K562 (cell line): ENCODE measurements around the gene PREX1. TPM values are rescaled to one million over a fixed set of nuclear protein-coding genes. Genes with fewer than 3 reads are reported as not detected.

ENCODE experiments used
- ATAC-seq: fragments of 200-7000 bp; cut with Tn5 transposase; 3 replicates; pipeline ENCODE4 v1.9.1; 2020; ENCODE audit warnings: moderate library complexity
- BruUV-seq: library from RNA; stranded (reverse); fragments of 400-500 nt; replicated peaks from 2 replicates; lab custom pipeline; 2021; lab: Mats Ljungman, UMichigan
- CTCF ChIA-PET: fragments of 300-600 bp; formaldehyde crosslinking; extraction: SDS; loops from one replicate; lab custom pipeline; 2021; ENCODE audit warnings: low intra/inter-chr PET ratio; lab: Yijun Ruan, JAX
- POLR2A ChIA-PET: fragments of 300-600, 350-650 bp; sonication (Branson Sonifier 250); formaldehyde crosslinking; extraction: SDS; loops from one replicate; lab custom pipeline; 2021; ENCODE audit warnings: antibody characterized with exemption, inconsistent platforms; lab: Yijun Ruan, JAX
- DNase-seq, 4 experiments: peaks; one replicate each; pipeline versions ENCODE4 v3.0.0 to v3.0.0-alpha.2; 2011 to 2018; ENCODE audit warnings: low spot score in 3 of 4, mixed read lengths in 3 of 4; ENCODE audit errors: extremely low read depth in 1 of 4
- FAIRE-seq: peaks from 2 replicates; lab custom pipeline; 2011; peaks lifted over from hg19 to GRCh38; lab: Jason Lieb, UNC
- H2AFZ ChIP-seq: 2 replicates; pipeline ENCODE4 v1.6.0; 2011; ENCODE audit warnings: low read depth, low read length, control low read depth, inconsistent platforms
- H3K27ac ChIP-seq: fragments of 200-600 bp; 3 replicates; pipeline ENCODE4 v1.8.0; 2011; ENCODE audit warnings: low read depth, mild to moderate bottlenecking, control low read depth, inconsistent platforms, low read length, moderate library complexity, mixed read lengths; ENCODE audit errors: extremely low read depth
- H3K27me3 ChIP-seq, 2 experiments: fragments of 300-600 bp in 1 of 2; 2 replicates in 1 of 2; 3 replicates in 1 of 2; pipeline versions ENCODE4 v1.6.0 to v1.8.0; 2011; ENCODE audit warnings: inconsistent platforms in 2 of 2, low read length in 2 of 2, mild to moderate bottlenecking in 1 of 2, mixed read lengths in 1 of 2, moderate library complexity in 1 of 2; ENCODE audit not compliant: control insufficient read depth in 2 of 2, insufficient read depth in 2 of 2
- H3K36me3 ChIP-seq: fragments of 300-600 bp; 3 replicates; pipeline ENCODE4 v1.8.0; 2011; ENCODE audit warnings: mild to moderate bottlenecking, low read length, inconsistent platforms; ENCODE audit not compliant: control insufficient read depth, insufficient read depth
- H3K4me1 ChIP-seq, 2 experiments: fragments of 200-600 bp in 1 of 2; replicated peaks in 1 of 2; 2 replicates in 1 of 2; 3 replicates in 1 of 2; pipeline versions ENCODE4 v1.5.1 to v1.8.0; 2011; ENCODE audit warnings: inconsistent platforms in 2 of 2, low read length in 2 of 2, mild to moderate bottlenecking in 1 of 2, mixed read lengths in 1 of 2, moderate library complexity in 1 of 2; ENCODE audit not compliant: control insufficient read depth in 2 of 2, insufficient read depth in 2 of 2
- H3K4me2 ChIP-seq: 2 replicates; pipeline ENCODE4 v1.6.1; 2011; ENCODE audit warnings: low read length, control low read depth, inconsistent platforms, mixed read lengths; ENCODE audit not compliant: insufficient read depth
- H3K4me3 ChIP-seq: fragments of 200-600 bp; sonication (generic), shearing (Covaris generic); 2 replicates; pipeline ENCODE4 v1.5.1; 2016; ENCODE audit warnings: control low read depth, inconsistent platforms
- H3K79me2 ChIP-seq: fragments of 200-600 bp; 3 replicates; pipeline ENCODE4 v1.8.0; 2011; ENCODE audit warnings: low read length, inconsistent platforms; ENCODE audit not compliant: control insufficient read depth, insufficient read depth
- H3K9ac ChIP-seq, 2 experiments: 2 replicates each; pipeline versions ENCODE4 v1.6.0 to v1.6.1; 2011; ENCODE audit warnings: low read depth in 2 of 2, low read length in 2 of 2, control low read depth in 1 of 2, inconsistent platforms in 1 of 2, mild to moderate bottlenecking in 1 of 2, mixed read lengths in 1 of 2; ENCODE audit not compliant: insufficient read depth in 1 of 2
- H3K9me1 ChIP-seq: one replicate; pipeline ENCODE4 v1.6.0; 2011; ENCODE audit warnings: inconsistent platforms, mild to moderate bottlenecking, low read length, moderate library complexity; ENCODE audit not compliant: control insufficient read depth, insufficient read depth
- H3K9me3 ChIP-seq: replicated peaks from 2 replicates; pipeline ENCODE4 v1.5.1; 2011; ENCODE audit warnings: low read depth, low read length, inconsistent platforms; ENCODE audit not compliant: control insufficient read depth, insufficient read depth
- H4K20me1 ChIP-seq: replicated peaks from 2 replicates; pipeline ENCODE4 v1.6.1; 2011; ENCODE audit warnings: low read length, inconsistent platforms, mixed read lengths; ENCODE audit not compliant: control insufficient read depth, insufficient read depth
- BRD9 ChIP-seq: fragments of 450-650 bp; IDR thresholded peaks from 2 replicates; pipeline ENCODE4 v1.6.1; 2018; ENCODE audit warnings: low read depth; ENCODE audit not compliant: partially characterized antibody
- EZH2 ChIP-seq: IDR thresholded peaks from 2 replicates; pipeline ENCODE4 v1.6.1; 2012; ENCODE audit warnings: low read depth, mild to moderate bottlenecking, inconsistent platforms, low read length, borderline replicate concordance
- FOXK2 ChIP-seq, 2 experiments: fragments of 450-650 bp; IDR thresholded peaks in 1 of 2; conservative IDR thresholded peaks in 1 of 2; 2 replicates each; pipeline ENCODE4 v1.6.1; 2016; ENCODE audit warnings: low read depth in 2 of 2, mild to moderate bottlenecking in 1 of 2
- KAT7 ChIP-seq: sonication (generic); formaldehyde crosslinking; IDR thresholded peaks from 2 replicates; pipeline ENCODE4 v1.8.0; 2022; ENCODE audit warnings: missing genetic modification reagents, mild to moderate bottlenecking, borderline replicate concordance
- LARP7 ChIP-seq: fragments of 450-650 bp; IDR thresholded peaks from 2 replicates; pipeline ENCODE4 v1.6.1; 2016
- PCBP2 ChIP-seq: fragments of 200-400 bp; formaldehyde crosslinking; IDR thresholded peaks from 2 replicates; pipeline ENCODE4 v1.6.1; 2018; ENCODE audit warnings: low read length, low read depth, mild to moderate bottlenecking, moderate library complexity; ENCODE audit not compliant: poor library complexity, severe bottlenecking
- PHF21A ChIP-seq: fragments of 450-650 bp; IDR thresholded peaks from 2 replicates; pipeline ENCODE4 v1.6.1; 2017; ENCODE audit warnings: low read depth, borderline replicate concordance
- POLR2A ChIP-seq: fragments of 450-650 bp; conservative IDR thresholded peaks from 2 replicates; pipeline ENCODE4 v1.6.1; 2016
- SMAD4 ChIP-seq: fragments of 250-450 bp; sonication (Bioruptor Pico); conservative IDR thresholded peaks from 2 replicates; pipeline ENCODE4 v1.8.0; 2021; ENCODE audit warnings: inconsistent platforms, mild to moderate bottlenecking, moderate library complexity
- TBL1XR1 ChIP-seq, 2 experiments: IDR thresholded peaks; 2 replicates each; pipeline ENCODE4 v1.6.1; 2012; ENCODE audit warnings: improper control_type of control experiment in 2 of 2, low read length in 2 of 2, mild to moderate bottlenecking in 1 of 2
- TCF15 ChIP-seq: fragments of 250-450 bp; sonication (Bioruptor Pico); IDR thresholded peaks from 2 replicates; pipeline ENCODE4 v1.8.0; 2022; ENCODE audit warnings: moderate library complexity, mild to moderate bottlenecking, inconsistent platforms
- THAP7 ChIP-seq: fragments of 250-450 bp; sonication (Bioruptor Pico); IDR thresholded peaks from 2 replicates; pipeline ENCODE4 v1.5.0; 2021
- ZBTB12 ChIP-seq: fragments of 250-450 bp; sonication (Bioruptor Pico); IDR thresholded peaks from 2 replicates; pipeline ENCODE4 v1.4.0; 2020
- ZNF263 ChIP-seq: sonication (generic); formaldehyde crosslinking; IDR thresholded peaks from 2 replicates; pipeline ENCODE4 v1.8.0; 2022; ENCODE audit warnings: mild to moderate bottlenecking, missing genetic modification reagents, borderline replicate concordance
- WGBS: fragments of 100-300 bp; shearing (Covaris generic); methylation state at CpG from one replicate; pipeline ENCODE4 v1.1.6; 2016; ENCODE audit warnings: low coverage, mixed read lengths; ENCODE audit not compliant: insufficient coverage; ENCODE audit errors: missing lambda C conversion rate; 5-methylcytosine and 5-hydroxymethylcytosine counted together
- in situ Hi-C: fragments of 300-500 bp; cut with MboI; formaldehyde crosslinking; loops from 4 replicates; pipeline ENCODE4 v1.15.0; 2018; ENCODE audit warnings: inconsistent platforms, mixed read lengths
- intact Hi-C: fragments of 100-400 bp; cut with micrococcal nuclease; formaldehyde crosslinking; loops from 2 replicates; pipeline ENCODE4 v1.14.2; 2022
- polyA plus RNA-seq, 8 experiments: library from polyadenylated mRNA; depleted of rRNA in 4 of 8; stranded (reverse) in 5 of 8; unstranded in 3 of 8; fragments of >200 nt; fragmentation: Nextera tagmentation in 2 of 8; fragmentation: Illumina TruSeq in 1 of 8; extraction: Ambion mirVana in 2 of 8; extraction: Trizol in 1 of 8; gene quantifications; 2 replicates each; pipeline versions ENCODE4 v1.2.1 to v1.2.3, GENCODE V29; 2011 to 2014; ENCODE audit warnings: inconsistent platforms in 1 of 8, missing spikeins in 1 of 8
- total RNA-seq, 7 experiments: library from RNA; depleted of rRNA in 6 of 7; stranded (reverse); fragments of >200 nt in 6 of 7; fragmentation: Illumina TruSeq in 2 of 7; extraction: Trizol in 2 of 7; gene quantifications; 2 replicates each; pipeline versions ENCODE4 v1.2.1 to v1.2.3, GENCODE V29; 2011 to 2021; ENCODE audit warnings: low replicate concordance in 1 of 7

Gene PREX1
- total and polyA plus RNA-seq, 9 of the 15 experiments (the other 6 are each of a cell fraction or from before 2014, with no cell fraction given) = 0.37 to 10.4 (median 4.8) TPM

GRCh38 chr20:48823476-48823875, 4.3 kb downstream of the PREX1 start:
- ChIA-PET CTCF (no interaction called here), POLR2A (interaction anchor here (0.7 kb wide), 1 partner anchor 50 kb away, joined by 3 read pairs; no protein-coding TSS in a partner anchor)
- ATAC-seq (no peak), FAIRE-seq (no peak), DNase-seq (no peak)
- intact Hi-C loops (no loop called here), in situ Hi-C loops (no loop called here)
- Histone ChIP-seq H3K9me3 (no peaks in the 10 kb centered on the region), H3K9ac (no peak overlapping the region), H3K9me1 (no peaks in the 10 kb centered on the region), H3K36me3 (no peaks in the 10 kb centered on the region), H3K79me2 (no peaks in the 10 kb centered on the region), H3K27me3 (no peaks in the 10 kb centered on the region), H4K20me1 (0 out of 2 replicates have a peak, but pooled peaks cover 4% of the 10 kb centered on the region), H3K4me2 (no peak overlapping the region), H3K4me3 (no peak overlapping the region), H3K4me1 (peaks cover 1 to 13% of the 10 kb centered on the region in 2 experiments; a peak in 3 of 5 replicates), H2AFZ (no peak overlapping the region), H3K27ac (no peak overlapping the region)
- BruUV-seq = no TSS peak
- 52% methylated on average over 7 of the region's 7 CpGs for WGBS
- TF ChIP-seq ZNF263 (CRISPR knock-in tag) = no peak
- no peak for TF ChIP-seq LARP7
- no peak for TF ChIP-seq TCF15 (CRISPR knock-in tag)
- TF ChIP-seq TBL1XR1 (IDR thresholded peaks at IDR 0.05; ENCODE audit: low read length in 2 of 2) = no peak
- TF ChIP-seq EZH2 = no peak
- TF ChIP-seq KAT7 = no peak
- TF ChIP-seq POLR2A = no peak
- TF ChIP-seq THAP7 (CRISPR knock-in tag) = no peak
- no peak for TF ChIP-seq PHF21A
- TF ChIP-seq SMAD4 (CRISPR knock-in tag) = no peak
- TF ChIP-seq ZBTB12 (CRISPR knock-in tag) = no peak
- TF ChIP-seq PCBP2 = no peak
- no peak for TF ChIP-seq BRD9
- TF ChIP-seq FOXK2 (conservative IDR thresholded peaks at IDR 0.05 in 1 of 2, IDR thresholded peaks at IDR 0.05 in 1 of 2; ENCODE audit: low read depth in 2 of 2) = no peak
